H1 (cell line): Measurements from ENCODE around the gene ENTPD6. TPM values are rescaled to one million over a fixed set of nuclear protein-coding genes. Genes with fewer than 3 reads are reported as not detected.

Source experiments
- GTF2F1 ChIP-seq: IDR thresholded peaks from 2 replicates; pipeline ENCODE4 v1.6.1; 2012; ENCODE audit warnings: low read depth, low read length, improper control_type of control experiment, borderline replicate concordance
- NANOG ChIP-seq: IDR thresholded peaks from 2 replicates; pipeline ENCODE4 v1.6.1; 2011; ENCODE audit warnings: low read length, low read depth, mild to moderate bottlenecking, inconsistent platforms; ENCODE audit not compliant: insufficient read depth, poor library complexity, severe bottlenecking
- POLR2AphosphoS5 ChIP-seq: IDR thresholded peaks from 2 replicates; pipeline ENCODE4 v1.6.1; 2011; ENCODE audit warnings: low read depth, low read length
- POU5F1 ChIP-seq: IDR thresholded peaks from 2 replicates; pipeline ENCODE4 v1.6.1; 2011; ENCODE audit warnings: low read depth, mild to moderate bottlenecking, low read length, moderate library complexity
- RNF2 ChIP-seq: fragments of 200-900, 300-1000 bp; sonication (generic); IDR thresholded peaks from 2 replicates; pipeline ENCODE4 v1.7.1; 2016; ENCODE audit warnings: borderline replicate concordance, low read depth, mild to moderate bottlenecking, antibody characterized with exemption, low read length; ENCODE audit not compliant: poor library complexity, severe bottlenecking; ENCODE audit errors: missing control alignments
- SUZ12 ChIP-seq: fragments of 200-600 bp; sonication (generic); IDR thresholded peaks from 2 replicates; pipeline ENCODE4 v1.6.1; 2012; ENCODE audit warnings: mild to moderate bottlenecking, inconsistent platforms, low read length, moderate library complexity, mixed read lengths
- TBP ChIP-seq: IDR thresholded peaks from 2 replicates; pipeline ENCODE4 v1.6.1; 2011; ENCODE audit warnings: low read depth, low read length, improper control_type of control experiment
- YY1 ChIP-seq: IDR thresholded peaks from 2 replicates; pipeline ENCODE4 v1.6.1; 2011; ENCODE audit warnings: low read depth, mild to moderate bottlenecking, low read length
- polyA plus RNA-seq, 7 experiments: library from polyadenylated mRNA; depleted of rRNA in 3 of 7; stranded (reverse) in 5 of 7; unstranded in 2 of 7; fragments of >200 nt in 5 of 7; fragments of 200-250 nt in 2 of 7; gene quantifications; 1 replicate in 5 of 7; 2 replicates in 1 of 7; 4 replicates in 1 of 7; pipeline versions ENCODE4 v1.2.1 to v1.2.3, GENCODE V29; 2011 to 2013; ENCODE audit warnings: missing spikeins in 2 of 7, mixed read lengths in 2 of 7
- total RNA-seq: library from RNA; stranded (reverse); fragmentation: NEBNext Ultra II Directional; extraction: Animal tissue kit (Norgen Biotek cat#: 25700); gene quantifications from 2 replicates; pipeline ENCODE4 v1.2.1, GENCODE V29; 2021
- TF ChIP-seq, protein P1 (sequence below): IDR thresholded peaks from 2 replicates; pipeline ENCODE4 v1.6.1; 2011; ENCODE audit warnings: low read depth, mild to moderate bottlenecking, low read length; ENCODE audit not compliant: insufficient read depth
- TF ChIP-seq, protein P2 (sequence below): fragments of 300-600 bp; sonication (generic); IDR thresholded peaks from 2 replicates; pipeline ENCODE4 v1.7.1; 2012; ENCODE audit warnings: low read length, moderate library complexity, mild to moderate bottlenecking, inconsistent platforms; ENCODE audit not compliant: insufficient replicate concordance

Gene ENTPD6
- total and polyA plus RNA-seq, 2 of the 8 experiments (the other 6 are each of a cell fraction or from before 2014, with no cell fraction given) = 47.8 to 57.3 TPM

DNA sequence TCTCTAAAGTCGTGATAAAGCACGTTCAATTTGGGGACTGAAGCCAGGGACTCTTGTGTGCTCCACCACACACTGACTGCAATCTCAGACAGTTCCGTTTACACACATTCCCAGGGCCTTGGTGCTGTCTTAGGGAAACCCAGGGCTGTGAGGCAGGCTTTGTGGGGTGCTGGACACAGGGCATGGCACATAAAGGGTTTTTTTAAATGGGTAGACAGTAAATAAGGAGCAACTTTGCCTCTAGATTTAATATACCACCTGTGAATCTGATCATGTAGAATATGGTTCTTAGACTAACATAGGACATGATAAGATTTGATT, 2.3 kb downstream of the ENTPD6 start (continued):
- no peak for TF ChIP-seq YY1
- TF ChIP-seq RNF2 = no peak
- no peak for TF ChIP-seq POU5F1
- TF ChIP-seq GTF2F1 = no peak
- TF ChIP-seq TBP = no peak
- no peak for TF ChIP-seq NANOG
- no peak for TF ChIP-seq SUZ12
- TF ChIP-seq, protein P1, sequence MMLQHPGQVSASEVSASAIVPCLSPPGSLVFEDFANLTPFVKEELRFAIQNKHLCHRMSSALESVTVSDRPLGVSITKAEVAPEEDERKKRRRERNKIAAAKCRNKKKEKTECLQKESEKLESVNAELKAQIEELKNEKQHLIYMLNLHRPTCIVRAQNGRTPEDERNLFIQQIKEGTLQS = no peak
- no peak for TF ChIP-seq POLR2AphosphoS5
- TF ChIP-seq, protein P2, sequence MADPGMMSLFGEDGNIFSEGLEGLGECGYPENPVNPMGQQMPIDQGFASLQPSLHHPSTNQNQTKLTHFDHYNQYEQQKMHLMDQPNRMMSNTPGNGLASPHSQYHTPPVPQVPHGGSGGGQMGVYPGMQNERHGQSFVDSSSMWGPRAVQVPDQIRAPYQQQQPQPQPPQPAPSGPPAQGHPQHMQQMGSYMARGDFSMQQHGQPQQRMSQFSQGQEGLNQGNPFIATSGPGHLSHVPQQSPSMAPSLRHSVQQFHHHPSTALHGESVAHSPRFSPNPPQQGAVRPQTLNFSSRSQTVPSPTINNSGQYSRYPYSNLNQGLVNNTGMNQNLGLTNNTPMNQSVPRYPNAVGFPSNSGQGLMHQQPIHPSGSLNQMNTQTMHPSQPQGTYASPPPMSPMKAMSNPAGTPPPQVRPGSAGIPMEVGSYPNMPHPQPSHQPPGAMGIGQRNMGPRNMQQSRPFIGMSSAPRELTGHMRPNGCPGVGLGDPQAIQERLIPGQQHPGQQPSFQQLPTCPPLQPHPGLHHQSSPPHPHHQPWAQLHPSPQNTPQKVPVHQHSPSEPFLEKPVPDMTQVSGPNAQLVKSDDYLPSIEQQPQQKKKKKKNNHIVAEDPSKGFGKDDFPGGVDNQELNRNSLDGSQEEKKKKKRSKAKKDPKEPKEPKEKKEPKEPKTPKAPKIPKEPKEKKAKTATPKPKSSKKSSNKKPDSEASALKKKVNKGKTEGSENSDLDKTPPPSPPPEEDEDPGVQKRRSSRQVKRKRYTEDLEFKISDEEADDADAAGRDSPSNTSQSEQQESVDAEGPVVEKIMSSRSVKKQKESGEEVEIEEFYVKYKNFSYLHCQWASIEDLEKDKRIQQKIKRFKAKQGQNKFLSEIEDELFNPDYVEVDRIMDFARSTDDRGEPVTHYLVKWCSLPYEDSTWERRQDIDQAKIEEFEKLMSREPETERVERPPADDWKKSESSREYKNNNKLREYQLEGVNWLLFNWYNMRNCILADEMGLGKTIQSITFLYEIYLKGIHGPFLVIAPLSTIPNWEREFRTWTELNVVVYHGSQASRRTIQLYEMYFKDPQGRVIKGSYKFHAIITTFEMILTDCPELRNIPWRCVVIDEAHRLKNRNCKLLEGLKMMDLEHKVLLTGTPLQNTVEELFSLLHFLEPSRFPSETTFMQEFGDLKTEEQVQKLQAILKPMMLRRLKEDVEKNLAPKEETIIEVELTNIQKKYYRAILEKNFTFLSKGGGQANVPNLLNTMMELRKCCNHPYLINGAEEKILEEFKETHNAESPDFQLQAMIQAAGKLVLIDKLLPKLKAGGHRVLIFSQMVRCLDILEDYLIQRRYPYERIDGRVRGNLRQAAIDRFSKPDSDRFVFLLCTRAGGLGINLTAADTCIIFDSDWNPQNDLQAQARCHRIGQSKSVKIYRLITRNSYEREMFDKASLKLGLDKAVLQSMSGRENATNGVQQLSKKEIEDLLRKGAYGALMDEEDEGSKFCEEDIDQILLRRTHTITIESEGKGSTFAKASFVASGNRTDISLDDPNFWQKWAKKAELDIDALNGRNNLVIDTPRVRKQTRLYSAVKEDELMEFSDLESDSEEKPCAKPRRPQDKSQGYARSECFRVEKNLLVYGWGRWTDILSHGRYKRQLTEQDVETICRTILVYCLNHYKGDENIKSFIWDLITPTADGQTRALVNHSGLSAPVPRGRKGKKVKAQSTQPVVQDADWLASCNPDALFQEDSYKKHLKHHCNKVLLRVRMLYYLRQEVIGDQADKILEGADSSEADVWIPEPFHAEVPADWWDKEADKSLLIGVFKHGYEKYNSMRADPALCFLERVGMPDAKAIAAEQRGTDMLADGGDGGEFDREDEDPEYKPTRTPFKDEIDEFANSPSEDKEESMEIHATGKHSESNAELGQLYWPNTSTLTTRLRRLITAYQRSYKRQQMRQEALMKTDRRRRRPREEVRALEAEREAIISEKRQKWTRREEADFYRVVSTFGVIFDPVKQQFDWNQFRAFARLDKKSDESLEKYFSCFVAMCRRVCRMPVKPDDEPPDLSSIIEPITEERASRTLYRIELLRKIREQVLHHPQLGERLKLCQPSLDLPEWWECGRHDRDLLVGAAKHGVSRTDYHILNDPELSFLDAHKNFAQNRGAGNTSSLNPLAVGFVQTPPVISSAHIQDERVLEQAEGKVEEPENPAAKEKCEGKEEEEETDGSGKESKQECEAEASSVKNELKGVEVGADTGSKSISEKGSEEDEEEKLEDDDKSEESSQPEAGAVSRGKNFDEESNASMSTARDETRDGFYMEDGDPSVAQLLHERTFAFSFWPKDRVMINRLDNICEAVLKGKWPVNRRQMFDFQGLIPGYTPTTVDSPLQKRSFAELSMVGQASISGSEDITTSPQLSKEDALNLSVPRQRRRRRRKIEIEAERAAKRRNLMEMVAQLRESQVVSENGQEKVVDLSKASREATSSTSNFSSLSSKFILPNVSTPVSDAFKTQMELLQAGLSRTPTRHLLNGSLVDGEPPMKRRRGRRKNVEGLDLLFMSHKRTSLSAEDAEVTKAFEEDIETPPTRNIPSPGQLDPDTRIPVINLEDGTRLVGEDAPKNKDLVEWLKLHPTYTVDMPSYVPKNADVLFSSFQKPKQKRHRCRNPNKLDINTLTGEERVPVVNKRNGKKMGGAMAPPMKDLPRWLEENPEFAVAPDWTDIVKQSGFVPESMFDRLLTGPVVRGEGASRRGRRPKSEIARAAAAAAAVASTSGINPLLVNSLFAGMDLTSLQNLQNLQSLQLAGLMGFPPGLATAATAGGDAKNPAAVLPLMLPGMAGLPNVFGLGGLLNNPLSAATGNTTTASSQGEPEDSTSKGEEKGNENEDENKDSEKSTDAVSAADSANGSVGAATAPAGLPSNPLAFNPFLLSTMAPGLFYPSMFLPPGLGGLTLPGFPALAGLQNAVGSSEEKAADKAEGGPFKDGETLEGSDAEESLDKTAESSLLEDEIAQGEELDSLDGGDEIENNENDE = no peak
- TF ChIP-seq, all 59 proteins: peak for 0
